NCI-H510A (cell line): ENCODE measurements around the gene ATP5F1C.

Experiments used
- DNase-seq: peaks from one replicate; lab custom pipeline; 2025; lab: John Stamatoyannopoulos, UW

Gene ATP5F1C

DNA sequence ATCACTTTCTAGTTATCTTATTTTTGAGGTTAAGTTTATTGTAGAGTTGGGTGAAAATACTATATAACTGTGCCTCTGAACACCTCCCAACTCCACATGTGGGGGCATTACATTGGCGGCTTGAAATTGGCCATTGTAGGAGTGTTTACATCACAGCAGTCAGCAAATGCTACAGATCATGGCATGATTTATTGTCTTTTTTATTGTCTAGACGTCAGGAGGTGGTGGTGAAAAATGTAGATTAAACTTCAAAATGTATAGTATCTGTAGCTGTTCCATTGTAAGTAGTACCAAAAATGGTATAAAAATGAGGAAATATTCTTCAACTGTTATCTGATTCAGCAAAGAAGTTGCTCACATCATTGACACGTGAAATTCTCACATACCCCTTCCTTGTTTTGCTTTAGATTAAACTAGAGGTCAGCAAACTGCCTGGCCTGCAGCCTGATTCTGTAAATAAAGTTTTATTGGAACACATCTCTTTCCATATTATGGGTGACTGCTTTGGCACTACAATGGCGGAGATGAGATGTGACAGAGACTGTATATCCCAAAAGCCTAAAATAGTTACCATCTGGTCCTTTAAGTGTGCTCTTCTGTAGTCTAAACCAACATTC lies 65.4 kb downstream of the ATP5F1C start:
- DNase-seq, result no peak

DNA sequence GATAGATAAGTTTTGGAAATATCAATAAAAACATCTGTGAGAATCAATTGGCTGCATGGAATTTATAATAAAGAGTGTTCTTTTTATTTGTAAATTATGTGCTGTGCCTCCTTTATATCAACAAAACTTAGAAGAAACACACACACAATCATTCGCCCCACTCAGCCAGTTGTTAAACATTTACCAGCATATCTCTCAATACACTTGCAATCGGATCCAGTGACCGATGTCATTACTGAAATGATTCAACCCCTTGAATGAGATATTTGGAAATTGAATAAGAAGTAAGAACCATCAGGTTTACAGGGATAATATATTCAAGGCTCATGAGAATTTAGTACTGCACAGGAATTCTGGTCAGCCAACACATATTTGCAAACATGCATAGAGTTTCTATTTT lies 65.9 kb downstream of the ATP5F1C start:
- DNase-seq, result no peak

DNA sequence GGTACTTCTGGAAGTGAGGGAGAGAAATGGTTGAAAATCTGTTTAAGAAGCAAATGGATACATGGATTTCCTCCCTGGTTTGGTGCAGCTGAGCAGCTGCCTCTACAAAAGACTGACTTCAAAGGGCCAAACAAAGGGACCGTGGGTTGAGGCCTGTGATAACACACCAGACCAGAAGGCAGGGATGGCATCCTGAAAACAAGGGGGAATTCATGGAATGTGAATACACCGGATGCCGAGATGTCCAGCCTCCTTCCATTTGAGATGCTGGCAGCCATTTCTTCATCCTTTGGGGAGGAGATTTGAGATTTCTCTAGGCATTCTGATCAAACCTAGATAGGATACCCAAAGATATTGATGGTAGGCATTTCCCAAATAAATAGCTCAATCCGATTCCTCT lies 67.2 kb downstream of the ATP5F1C start:
- no peak for DNase-seq

DNA sequence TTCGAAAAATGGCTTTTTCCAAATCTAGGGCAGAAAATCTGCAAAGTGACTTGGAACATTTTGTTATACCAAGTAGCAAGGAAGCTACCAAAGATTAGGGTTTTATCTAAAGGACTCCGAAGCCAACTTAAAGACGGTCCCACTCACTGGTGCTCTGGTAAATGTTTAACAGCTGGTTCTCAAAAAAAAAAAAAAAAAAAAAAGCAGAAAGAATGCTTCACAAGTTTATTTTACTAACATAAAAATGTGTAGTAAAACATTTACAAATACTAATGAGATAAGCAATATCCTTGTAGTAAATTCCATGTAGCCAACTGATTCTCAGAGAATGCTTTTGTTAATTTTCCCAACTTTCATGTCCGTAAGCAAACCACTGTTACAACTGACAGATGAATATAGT lies 68.7 kb downstream of the ATP5F1C start:
- no peak for DNase-seq

DNA sequence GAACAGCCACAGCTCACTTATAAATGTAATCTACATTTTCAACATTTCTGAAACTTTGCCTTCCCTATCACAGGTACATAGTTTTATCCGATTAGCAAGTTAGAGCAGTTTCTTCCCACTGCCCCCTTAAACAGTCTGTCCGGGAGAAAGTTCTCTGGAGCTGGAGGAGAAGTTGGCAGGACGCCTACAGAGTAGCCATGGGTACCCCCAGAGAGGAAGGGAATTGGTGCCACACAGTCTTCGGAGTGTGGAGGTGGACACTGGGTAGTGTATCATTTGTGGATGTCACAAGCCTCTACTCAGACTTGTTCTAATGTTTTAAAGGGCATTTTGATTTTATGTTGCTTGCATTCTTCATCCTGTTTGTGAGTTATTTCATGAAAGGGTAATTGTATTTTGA lies 69.3 kb downstream of the ATP5F1C start:
- DNase-seq, result no peak
